Activated CD8-positive, alpha-beta memory T cell treated with anti-CD3 and anti-CD28 coated beads, Interleukin-2, amount 10 ng/mL, durations not matched to agents 7 days and 5 days (primary cell): ENCODE data around the gene FRAS1. TPM values are rescaled to one million over a fixed set of nuclear protein-coding genes. Genes with fewer than 3 reads are reported as not detected.
"Not testable (repeated sequence)": the region's sequence is repeated elsewhere in the genome, so short reads cannot be mapped to it uniquely, and the experiment has no call there.

Experiments
- ATAC-seq: fragments of 150-1000 bp; cut with Tn5 transposase; one replicate; pipeline ENCODE4 v1.10.0; 2021; ENCODE audit warnings: moderate library complexity
- CTCF ChIA-PET: fragments of 350-600 bp; sonication (Branson Sonifier 250); formaldehyde crosslinking; loops from one replicate; lab custom pipeline; 2021; ENCODE audit warnings: antibody characterized with exemption; lab: Charles Lee
- DNase-seq: peaks from one replicate; pipeline ENCODE4 v3.0.0-alpha.2; 2020
- H3K27ac Mint-ChIP-seq: one replicate; pipeline ENCODE4 v1.8.0; 2021; ENCODE audit warnings: mild to moderate bottlenecking, mixed read lengths
- H3K27me3 Mint-ChIP-seq: one replicate; pipeline ENCODE4 v1.8.0; 2021; ENCODE audit warnings: mixed read lengths
- H3K36me3 Mint-ChIP-seq: one replicate; pipeline ENCODE4 v1.8.0; 2021; ENCODE audit warnings: mild to moderate bottlenecking, mixed read lengths
- H3K4me1 Mint-ChIP-seq: one replicate; pipeline ENCODE4 v1.8.0; 2021; ENCODE audit warnings: mixed read lengths
- H3K4me3 Mint-ChIP-seq: one replicate; pipeline ENCODE4 v1.8.0; 2021; ENCODE audit warnings: mild to moderate bottlenecking, moderate library complexity, mixed read lengths
- H3K9me3 Mint-ChIP-seq: one replicate; pipeline ENCODE4 v1.8.0; 2022; ENCODE audit warnings: low read depth, mixed read lengths
- total RNA-seq, 2 experiments: library from RNA; stranded (reverse); gene quantifications; one replicate each; pipeline ENCODE4 v1.2.3, GENCODE V29; 2021

Gene FRAS1
- total RNA-seq, 2 experiments from 2014 or later: 0.05 TPM; not detected in 1

GRCh38 chr4:78441756-78442155, 384.6 kb downstream of the FRAS1 start:
- H3K9me3 Mint-ChIP-seq: no peaks in the 10 kb centered on the region
- no peak overlapping the region for H3K4me3 Mint-ChIP-seq
- H3K27ac Mint-ChIP-seq: no peak overlapping the region
- H3K36me3 Mint-ChIP-seq: no peaks in the 10 kb centered on the region
- ATAC-seq: no peak
- CTCF ChIA-PET: no interaction called here
- H3K27me3 Mint-ChIP-seq: peaks cover 15% of the 10 kb centered on the region
- DNase-seq: no peak
- no peaks in the 10 kb centered on the region for H3K4me1 Mint-ChIP-seq

- H3K4me3 Mint-ChIP-seq: no peak overlapping the region
- H3K36me3 Mint-ChIP-seq: no peaks in the 10 kb centered on the region
- no peak overlapping the region for H3K27ac Mint-ChIP-seq
- no peaks in the 10 kb centered on the region for H3K9me3 Mint-ChIP-seq
- H3K27me3 Mint-ChIP-seq: peaks cover 22% of the 10 kb centered on the region
- ATAC-seq (no peak), DNase-seq (no peak)
- CTCF ChIA-PET: interaction anchor here (1.0 kb wide), 1 partner anchor 25 kb away, joined by 3 read pairs; no protein-coding TSS in a partner anchor
- H3K4me1 Mint-ChIP-seq: no peaks in the 10 kb centered on the region
These were observed 389.5 kb downstream of the FRAS1 start for GRCh38 chr4:78446619-78447018.

GRCh38 chr4:78451407-78451806, 394.3 kb downstream of the FRAS1 start:
- DNase-seq: no peak

GRCh38 chr4:78454016-78454415, 396.9 kb downstream of the FRAS1 start:
- no peaks in the 10 kb centered on the region for H3K36me3 Mint-ChIP-seq
- CTCF ChIA-PET: interaction anchor here (0.7 kb wide), 1 partner anchor 19 kb away, joined by 3 read pairs; no protein-coding TSS in a partner anchor
- no peak for DNase-seq
- no peak overlapping the region for H3K4me3 Mint-ChIP-seq
- no peak for ATAC-seq
- H3K27me3 Mint-ChIP-seq: peaks cover 14% of the 10 kb centered on the region
- no peaks in the 10 kb centered on the region for H3K9me3 Mint-ChIP-seq
- no peaks in the 10 kb centered on the region for H3K4me1 Mint-ChIP-seq
- H3K27ac Mint-ChIP-seq: no peak overlapping the region

More at GRCh38 chr4:78451407-78451806, 394.3 kb downstream of the FRAS1 start:
- no peak overlapping the region for H3K27ac Mint-ChIP-seq
- CTCF ChIA-PET: interaction anchor here (1.0 kb wide), 1 partner anchor 13 kb away, joined by 3 read pairs; no protein-coding TSS in a partner anchor
- H3K4me3 Mint-ChIP-seq: no peak overlapping the region
- no peaks in the 10 kb centered on the region for H3K4me1 Mint-ChIP-seq
- no peaks in the 10 kb centered on the region for H3K9me3 Mint-ChIP-seq
- H3K36me3 Mint-ChIP-seq: no peaks in the 10 kb centered on the region
- H3K27me3 Mint-ChIP-seq: peaks cover 15% of the 10 kb centered on the region
- no peak for ATAC-seq

GRCh38 chr4:78457751-78458150, 400.6 kb downstream of the FRAS1 start:
- no peaks in the 10 kb centered on the region for H3K4me1 Mint-ChIP-seq
- ATAC-seq (no peak), DNase-seq (no peak)
- no peaks in the 10 kb centered on the region for H3K9me3 Mint-ChIP-seq
- H3K27ac Mint-ChIP-seq: no peak overlapping the region
- CTCF ChIA-PET: no interaction called here
- no peaks in the 10 kb centered on the region for H3K36me3 Mint-ChIP-seq
- H3K27me3 Mint-ChIP-seq: peaks cover 10% of the 10 kb centered on the region
- no peak overlapping the region for H3K4me3 Mint-ChIP-seq

- H3K27ac Mint-ChIP-seq: no peak overlapping the region
- peaks cover 18% of the 10 kb centered on the region for H3K27me3 Mint-ChIP-seq
- no peak for ATAC-seq
- no peaks in the 10 kb centered on the region for H3K9me3 Mint-ChIP-seq
- no peak for DNase-seq
- no peak overlapping the region for H3K4me3 Mint-ChIP-seq
- no peaks in the 10 kb centered on the region for H3K4me1 Mint-ChIP-seq
- CTCF ChIA-PET: no interaction called here
- H3K36me3 Mint-ChIP-seq: no peaks in the 10 kb centered on the region
These were observed 402.2 kb downstream of the FRAS1 start for GRCh38 chr4:78459327-78459726.

GRCh38 chr4:78460368-78460767, 403.2 kb downstream of the FRAS1 start:
- Mint-ChIP-seq H3K4me1 (no peaks in the 10 kb centered on the region), H3K27ac (no peak overlapping the region), H3K27me3 (peaks cover 20% of the 10 kb centered on the region), H3K36me3 (no peaks in the 10 kb centered on the region), H3K9me3 (no peaks in the 10 kb centered on the region), H3K4me3 (no peak overlapping the region)
- ATAC-seq (no peak), DNase-seq (no peak)
- CTCF ChIA-PET: no interaction called here

GRCh38 chr4:78464265-78464664, 407.1 kb downstream of the FRAS1 start:
- CTCF ChIA-PET: interaction anchor here (1.4 kb wide), 1 partner anchor 13 kb away, joined by 3 read pairs; no protein-coding TSS in a partner anchor
- Mint-ChIP-seq H3K36me3 (no peaks in the 10 kb centered on the region), H3K4me1 (no peaks in the 10 kb centered on the region), H3K4me3 (no peak overlapping the region), H3K9me3 (no peaks in the 10 kb centered on the region), H3K27ac (no peak overlapping the region), H3K27me3 (peaks cover 21% of the 10 kb centered on the region)
- ATAC-seq (no peak), DNase-seq (no peak)

- peaks cover 26% of the 10 kb centered on the region for H3K27me3 Mint-ChIP-seq
- H3K4me3 Mint-ChIP-seq, ATAC-seq, H3K9me3 Mint-ChIP-seq, H3K27ac Mint-ChIP-seq, CTCF ChIA-PET, H3K36me3 Mint-ChIP-seq, H3K4me1 Mint-ChIP-seq, DNase-seq: not testable (repeated sequence)
These were observed 410.1 kb downstream of the FRAS1 start for GRCh38 chr4:78467223-78467622.

GRCh38 chr4:78468272-78468671, 411.1 kb downstream of the FRAS1 start:
- Mint-ChIP-seq H3K4me3 (no peak overlapping the region), H3K27ac (no peak overlapping the region), H3K9me3 (no peaks in the 10 kb centered on the region), H3K27me3 (peaks cover 21% of the 10 kb centered on the region), H3K36me3 (no peaks in the 10 kb centered on the region), H3K4me1 (no peaks in the 10 kb centered on the region)
- DNase-seq (no peak), ATAC-seq (no peak)
- CTCF ChIA-PET: no interaction called here

GRCh38 chr4:78476108-78476704, 419.1 kb downstream of the FRAS1 start:
- Mint-ChIP-seq H3K9me3 (no peaks in the 10 kb centered on the region), H3K27me3 (peaks cover 15% of the 10 kb centered on the region), H3K36me3 (no peaks in the 10 kb centered on the region), H3K4me3 (no peak overlapping the region), H3K4me1 (no peaks in the 10 kb centered on the region), H3K27ac (no peak overlapping the region)
- ATAC-seq: no peak
- DNase-seq: no peak
- CTCF ChIA-PET: no interaction called here

GRCh38 chr4:78477276-78477675, 420.2 kb downstream of the FRAS1 start:
- H3K4me3 Mint-ChIP-seq: no peak overlapping the region
- H3K27ac Mint-ChIP-seq: no peak overlapping the region
- H3K27me3 Mint-ChIP-seq: peaks cover 9% of the 10 kb centered on the region
- no peaks in the 10 kb centered on the region for H3K9me3 Mint-ChIP-seq
- CTCF ChIA-PET: no interaction called here
- no peak for DNase-seq
- H3K4me1 Mint-ChIP-seq: no peaks in the 10 kb centered on the region
- ATAC-seq: no peak
- H3K36me3 Mint-ChIP-seq: no peaks in the 10 kb centered on the region

- H3K4me3 Mint-ChIP-seq: no peak overlapping the region
- CTCF ChIA-PET: no interaction called here
- ATAC-seq: no peak
- H3K27ac Mint-ChIP-seq: no peak overlapping the region
- no peaks in the 10 kb centered on the region for H3K9me3 Mint-ChIP-seq
- peaks cover 9% of the 10 kb centered on the region for H3K27me3 Mint-ChIP-seq
- DNase-seq: no peak
- no peaks in the 10 kb centered on the region for H3K4me1 Mint-ChIP-seq
- no peaks in the 10 kb centered on the region for H3K36me3 Mint-ChIP-seq
These were observed 421.4 kb downstream of the FRAS1 start for GRCh38 chr4:78478523-78478922.

GRCh38 chr4:78480286-78480685, 423.2 kb downstream of the FRAS1 start:
- Mint-ChIP-seq H3K4me3 (no peak overlapping the region), H3K27me3 (peaks cover 16% of the 10 kb centered on the region), H3K4me1 (no peaks in the 10 kb centered on the region), H3K36me3 (no peaks in the 10 kb centered on the region), H3K9me3 (no peaks in the 10 kb centered on the region), H3K27ac (no peak overlapping the region)
- no peak for ATAC-seq
- no peak for DNase-seq
- CTCF ChIA-PET: no interaction called here
